ENCODE measurements around the gene CYTH4.

Gene CYTH4

GRCh38 chr22:37343348-37343747 lies 61.0 kb downstream of the CYTH4 start:
- TF ChIP-seq CTCF (IDR thresholded peaks at IDR 0.05; ENCODE audit: extremely low read depth, missing control alignments): no peak
- no peak for DNase-seq (ENCODE audit: low spot score)

GRCh38 chr22:37343863-37344734 lies 61.8 kb downstream of the CYTH4 start:
- DNase-seq (ENCODE audit: low spot score): no peak
- no peak for TF ChIP-seq CTCF (IDR thresholded peaks at IDR 0.05; ENCODE audit: extremely low read depth, missing control alignments)

GRCh38 chr22:37344735-37345449 lies 62.6 kb downstream of the CYTH4 start:
- no peak for DNase-seq (ENCODE audit: low spot score)
- TF ChIP-seq CTCF (IDR thresholded peaks at IDR 0.05; ENCODE audit: extremely low read depth, missing control alignments): no peak

GRCh38 chr22:37345863-37346504 lies 63.7 kb downstream of the CYTH4 start:
- TF ChIP-seq CTCF (IDR thresholded peaks at IDR 0.05; ENCODE audit: extremely low read depth, missing control alignments): no peak
- no peak for DNase-seq (ENCODE audit: low spot score)

- TF ChIP-seq CTCF (IDR thresholded peaks at IDR 0.05; ENCODE audit: extremely low read depth, missing control alignments): no peak
- DNase-seq (ENCODE audit: low spot score): no peak
Measured at GRCh38 chr22:37346505-37346895, 64.2 kb downstream of the CYTH4 start.

GRCh38 chr22:37349043-37349814 lies 66.9 kb downstream of the CYTH4 start:
- no peak for TF ChIP-seq CTCF (IDR thresholded peaks at IDR 0.05; ENCODE audit: extremely low read depth, missing control alignments)
- DNase-seq (ENCODE audit: low spot score): no peak
